A673 (cell line): Measurements from ENCODE around the gene TPD52L3. TPM values are rescaled to one million over a fixed set of nuclear protein-coding genes. Genes with fewer than 3 reads are reported as not detected.

Source experiments
- BruUV-seq: library from RNA; stranded (reverse); fragments of 400-500 nt; replicated peaks from 2 replicates; lab custom pipeline; 2021; lab: Mats Ljungman, UMichigan
- CTCF ChIA-PET: fragments of 300-600 bp; sonication (Branson Sonifier 250); formaldehyde crosslinking; loops from one replicate; lab custom pipeline; 2022; ENCODE audit warnings: antibody characterized with exemption; lab: Charles Lee
- POLR2A ChIA-PET: fragments of 300-600 bp; sonication (Branson Sonifier 250); formaldehyde crosslinking; loops from one replicate; lab custom pipeline; 2022; ENCODE audit warnings: antibody characterized with exemption; ENCODE audit not compliant: low non-redundant PET; lab: Charles Lee
- DNase-seq: peaks from one replicate; pipeline ENCODE4 v3.0.0-alpha.2; 2015; ENCODE audit warnings: low spot score
- H3K27ac ChIP-seq: fragments of 200-600 bp; sonication (generic); 2 replicates; pipeline ENCODE4 v1.5.1; 2016; ENCODE audit warnings: mixed run types, low read depth, mild to moderate bottlenecking, mixed read lengths, antibody characterized with exemption, low read length; ENCODE audit not compliant: poor library complexity, severe bottlenecking
- H3K27me3 ChIP-seq: fragments of 200-600 bp; sonication (generic); replicated peaks from 2 replicates; pipeline ENCODE4 v1.6.1; 2017; ENCODE audit warnings: mixed run types, low read depth, mild to moderate bottlenecking, mixed read lengths, antibody characterized with exemption, low read length; ENCODE audit not compliant: insufficient read depth, poor library complexity
- H3K36me3 ChIP-seq: fragments of 200-600 bp; sonication (generic); 2 replicates; pipeline ENCODE4 v1.6.1; 2016; ENCODE audit warnings: mixed run types, mild to moderate bottlenecking, mixed read lengths, antibody characterized with exemption, low read length; ENCODE audit not compliant: insufficient read depth, poor library complexity, severe bottlenecking
- H3K4me1 ChIP-seq: fragments of 200-600 bp; sonication (generic); 2 replicates; pipeline ENCODE4 v1.6.1; 2017; ENCODE audit warnings: mixed run types, mild to moderate bottlenecking, mixed read lengths, antibody characterized with exemption, low read length; ENCODE audit not compliant: insufficient read depth, poor library complexity, severe bottlenecking
- H3K4me3 ChIP-seq: fragments of 200-600 bp; sonication (generic); 2 replicates; pipeline ENCODE4 v1.5.1; 2016; ENCODE audit warnings: low read depth, mixed run types, mild to moderate bottlenecking, mixed read lengths, low read length; ENCODE audit not compliant: poor library complexity, severe bottlenecking
- H3K9me3 ChIP-seq: fragments of 200-600 bp; sonication (generic); 2 replicates; pipeline ENCODE4 v1.6.1; 2016; ENCODE audit warnings: mixed run types, low read depth, mild to moderate bottlenecking, mixed read lengths, antibody characterized with exemption, low read length; ENCODE audit not compliant: poor library complexity, severe bottlenecking
- CTCF ChIP-seq: fragments of 300-800, 200-600 bp; sonication (generic); conservative IDR thresholded peaks from 2 replicates; pipeline ENCODE4 v1.5.1; 2017; ENCODE audit warnings: low read depth, mild to moderate bottlenecking, antibody characterized with exemption, low read length, moderate library complexity, mixed read lengths
- EZH2 ChIP-seq: fragments of 200-600 bp; sonication (generic); IDR thresholded peaks from 2 replicates; pipeline ENCODE4 v1.6.1; 2017; ENCODE audit warnings: borderline replicate concordance, low read depth, mild to moderate bottlenecking, mixed read lengths, antibody characterized with exemption, low read length; ENCODE audit not compliant: poor library complexity, severe bottlenecking
- intact Hi-C: fragments of 100-400 bp; cut with micrococcal nuclease; formaldehyde crosslinking; loops from one replicate; pipeline ENCODE4 v1.10.0; 2022; ENCODE audit not compliant: unreplicated experiment
- total RNA-seq: library from RNA; stranded (reverse); gene quantifications from 2 replicates; pipeline ENCODE4 v1.2.3, GENCODE V29; 2021

TPD52L3 gene
- total RNA-seq, 1 experiment from 2014 or later: not detected

DNA sequence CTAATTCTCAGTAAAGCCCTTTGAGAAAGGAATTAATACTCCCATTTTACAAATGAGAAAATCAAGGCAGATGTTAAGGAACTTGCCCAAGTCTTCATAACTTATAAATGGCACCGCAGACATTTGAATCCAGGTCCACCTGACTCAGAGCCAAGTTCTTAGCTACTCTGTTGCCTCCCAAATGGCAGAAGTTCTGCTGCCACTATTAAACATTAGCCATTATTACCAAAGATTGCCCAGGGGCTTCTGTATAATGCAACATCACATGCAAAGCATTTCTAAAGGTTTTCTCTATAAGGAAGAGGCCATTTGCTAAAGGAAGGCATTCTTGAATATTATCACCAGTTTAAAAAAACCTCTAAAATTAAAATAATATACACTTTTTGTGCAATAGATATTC, 28.3 kb downstream of the TPD52L3 start:
- H3K4me3 ChIP-seq: no peak overlapping the region
- no peak overlapping the region for H3K27ac ChIP-seq
- H3K4me1 ChIP-seq: no peaks in the 10 kb centered on the region
- H3K27me3 ChIP-seq: peaks cover 17% of the 10 kb centered on the region
- POLR2A ChIA-PET: no interaction called here
- intact Hi-C loops: no loop called here
- TF ChIP-seq EZH2 (no peak), CTCF (no peak)
- BruUV-seq: no TSS peak
- CTCF ChIA-PET: no interaction called here
- no peaks in the 10 kb centered on the region for H3K36me3 ChIP-seq
- DNase-seq: no peak
- H3K9me3 ChIP-seq: no peaks in the 10 kb centered on the region

- no peak for DNase-seq
- Histone ChIP-seq H3K4me3 (no peak overlapping the region), H3K27ac (no peak overlapping the region), H3K4me1 (no peaks in the 10 kb centered on the region), H3K9me3 (no peaks in the 10 kb centered on the region), H3K36me3 (no peaks in the 10 kb centered on the region), H3K27me3 (peaks cover 17% of the 10 kb centered on the region)
- CTCF ChIA-PET: no interaction called here
- TF ChIP-seq EZH2 (no peak), CTCF (no peak)
- BruUV-seq: no TSS peak
- POLR2A ChIA-PET: no interaction called here
- intact Hi-C loops: no loop called here
Observed at GRCh38 chr9:6356904-6357303, 28.7 kb downstream of the TPD52L3 start.

DNA sequence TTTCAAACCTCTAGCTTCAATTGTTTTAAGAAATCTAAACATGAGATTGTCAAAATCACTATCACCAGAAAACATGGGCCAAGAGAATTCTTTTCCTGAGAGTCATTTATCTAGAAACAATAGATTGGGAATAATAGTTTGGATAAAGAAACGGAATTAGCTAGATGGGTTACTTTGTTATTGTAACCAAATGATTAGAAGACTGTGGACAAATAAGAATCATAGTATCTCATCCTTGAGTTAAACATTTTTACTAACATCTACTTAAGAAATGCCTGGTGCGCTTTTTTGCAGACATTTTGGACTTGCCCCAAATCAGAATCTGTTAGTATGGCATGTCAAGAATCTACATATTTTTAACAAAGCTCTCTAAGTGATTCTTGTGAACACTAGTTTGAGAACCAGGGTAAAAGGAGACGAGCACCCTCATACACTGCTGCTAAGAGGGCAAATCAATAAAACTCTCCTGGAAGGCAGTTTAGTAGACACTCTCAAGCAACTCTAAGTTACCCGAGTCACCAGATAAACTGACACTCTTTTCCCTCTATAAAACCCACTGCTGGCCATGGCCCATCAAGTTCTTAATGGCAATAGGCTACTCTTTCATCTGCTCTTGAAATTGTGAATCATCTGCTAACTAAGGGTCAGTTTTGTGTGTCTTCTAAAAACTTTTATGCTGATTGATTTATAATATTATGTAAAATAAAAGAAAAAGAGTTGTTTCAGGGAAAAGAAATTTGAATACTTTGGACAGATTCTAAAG, 39.1 kb downstream of the TPD52L3 start:
- Histone ChIP-seq H3K4me1 (no peaks in the 10 kb centered on the region), H3K4me3 (no peak overlapping the region), H3K36me3 (no peaks in the 10 kb centered on the region), H3K27ac (no peak overlapping the region), H3K9me3 (no peaks in the 10 kb centered on the region), H3K27me3 (peaks cover 7% of the 10 kb centered on the region)
- no peak for DNase-seq
- intact Hi-C loops: no loop called here
- ChIA-PET CTCF (no interaction called here), POLR2A (no interaction called here)
- no TSS peak for BruUV-seq
- no peak for TF ChIP-seq CTCF
- no peak for TF ChIP-seq EZH2
